Smooth muscle cell (in vitro differentiated cells): ENCODE data around the gene TMPRSS13. TPM values are rescaled to one million over a fixed set of nuclear protein-coding genes. Genes with fewer than 3 reads are reported as not detected.

Experiments
- DNase-seq: peaks from one replicate; lab custom pipeline; 2025; ENCODE audit not compliant: unreplicated experiment; lab: John Stamatoyannopoulos, UW
- H2AFZ ChIP-seq: fragments of 200-600 bp; sonication (generic); 2 replicates; pipeline ENCODE4 v1.6.0; 2016; ENCODE audit warnings: antibody characterized with exemption, low read depth, mild to moderate bottlenecking
- H3F3A ChIP-seq: fragments of 200-600 bp; sonication (generic); 2 replicates; pipeline ENCODE4 v1.6.0; 2017; ENCODE audit warnings: antibody characterized with exemption, low read depth
- H3K27ac ChIP-seq: fragments of 200-600 bp; sonication (generic); 2 replicates; pipeline ENCODE4 v1.5.1; 2016; ENCODE audit warnings: low read depth, mild to moderate bottlenecking
- H3K27me3 ChIP-seq: fragments of 200-600 bp; sonication (generic); 2 replicates; pipeline ENCODE4 v1.6.1; 2016; ENCODE audit warnings: low read depth, mild to moderate bottlenecking
- H3K36me3 ChIP-seq: fragments of 200-600 bp; sonication (generic); 2 replicates; pipeline ENCODE4 v1.5.1; 2016; ENCODE audit warnings: low read depth
- H3K4me1 ChIP-seq: fragments of 200-600 bp; sonication (generic); 2 replicates; pipeline ENCODE4 v1.5.1; 2016; ENCODE audit warnings: low read depth
- H3K4me2 ChIP-seq: fragments of 200-600 bp; sonication (generic); 2 replicates; pipeline ENCODE4 v1.6.0; 2016; ENCODE audit warnings: mild to moderate bottlenecking
- H3K4me3 ChIP-seq: fragments of 200-600 bp; sonication (generic); 2 replicates; pipeline ENCODE4 v1.5.1; 2016; ENCODE audit warnings: mild to moderate bottlenecking
- H3K79me2 ChIP-seq: fragments of 200-600 bp; sonication (generic); 2 replicates; pipeline ENCODE4 v1.6.0; 2016; ENCODE audit warnings: low read depth, mild to moderate bottlenecking
- H3K9ac ChIP-seq: fragments of 200-600 bp; sonication (generic); 2 replicates; pipeline ENCODE4 v1.6.0; 2016; ENCODE audit warnings: low read depth
- H3K9me3 ChIP-seq: fragments of 200-600 bp; sonication (generic); replicated peaks from 2 replicates; pipeline ENCODE4 v1.5.1; 2016; ENCODE audit warnings: low read depth
- H4K20me1 ChIP-seq: fragments of 200-600 bp; sonication (generic); 2 replicates; pipeline ENCODE4 v1.6.0; 2016; ENCODE audit warnings: low read depth
- CTCF ChIP-seq: fragments of 200-600 bp; sonication (generic); IDR thresholded peaks from 2 replicates; pipeline ENCODE4 v1.5.1; 2017; ENCODE audit warnings: borderline replicate concordance, mild to moderate bottlenecking, antibody characterized with exemption; ENCODE audit not compliant: insufficient read depth, poor library complexity, severe bottlenecking
- WGBS: methylation state at CpG from one replicate; pipeline ENCODE4 v1.1.7; 2016; ENCODE audit warnings: low lambda C conversion rate; 5-methylcytosine and 5-hydroxymethylcytosine counted together
- polyA plus RNA-seq: library from polyadenylated mRNA; unstranded; fragments of >200 nt; fragmentation: Nextera tagmentation; extraction: Ambion mirVana; gene quantifications from 2 replicates; pipeline ENCODE4 v1.2.1, GENCODE V29; 2016
- total RNA-seq: library from RNA; depleted of rRNA; stranded (reverse); fragments of >200 nt; gene quantifications from 2 replicates; pipeline ENCODE4 v1.2.3, GENCODE V29; 2014

Gene TMPRSS13
- total and polyA plus RNA-seq, 2 experiments from 2014 or later: 0.73 to 1.3 TPM

GRCh38 chr11:117977029-117977428, 47.8 kb upstream of the TMPRSS13 start:
- no peaks in the 10 kb centered on the region for H3K27me3 ChIP-seq
- TF ChIP-seq CTCF: no peak
- H4K20me1 ChIP-seq: no peaks in the 10 kb centered on the region
- 96% methylated on average over 5 of the region's 5 CpGs for WGBS
- H3K4me1 ChIP-seq: no peaks in the 10 kb centered on the region
- H3K9me3 ChIP-seq: no peaks in the 10 kb centered on the region
- no peaks in the 10 kb centered on the region for H3K79me2 ChIP-seq
- no peaks in the 10 kb centered on the region for H3K36me3 ChIP-seq
- no peak overlapping the region for H3K4me3 ChIP-seq
- H3F3A ChIP-seq: no peaks in the 10 kb centered on the region
- no peak for DNase-seq
- no peak overlapping the region for H3K27ac ChIP-seq
- H2AFZ ChIP-seq: no peak overlapping the region
- no peak overlapping the region for H3K4me2 ChIP-seq
- no peak overlapping the region for H3K9ac ChIP-seq

- no peaks in the 10 kb centered on the region for H3K79me2 ChIP-seq
- H3K27me3 ChIP-seq: no peaks in the 10 kb centered on the region
- H3F3A ChIP-seq: no peaks in the 10 kb centered on the region
- 91% methylated on average over 4 of the region's 4 CpGs for WGBS
- H2AFZ ChIP-seq: no peak overlapping the region
- H3K9me3 ChIP-seq: no peaks in the 10 kb centered on the region
- no peak overlapping the region for H3K4me2 ChIP-seq
- H3K27ac ChIP-seq: no peak overlapping the region
- no peaks in the 10 kb centered on the region for H3K4me1 ChIP-seq
- no peaks in the 10 kb centered on the region for H3K36me3 ChIP-seq
- TF ChIP-seq CTCF: no peak
- DNase-seq: no peak
- H3K4me3 ChIP-seq: no peak overlapping the region
- no peak overlapping the region for H3K9ac ChIP-seq
- no peaks in the 10 kb centered on the region for H4K20me1 ChIP-seq
Measured at GRCh38 chr11:117976445-117976844, 47.2 kb upstream of the TMPRSS13 start.

- no peaks in the 10 kb centered on the region for H3K79me2 ChIP-seq
- WGBS: 89% methylated on average over 4 of the region's 4 CpGs
- no peak overlapping the region for H2AFZ ChIP-seq
- H3F3A ChIP-seq: no peaks in the 10 kb centered on the region
- H4K20me1 ChIP-seq: no peaks in the 10 kb centered on the region
- no peak for TF ChIP-seq CTCF
- no peaks in the 10 kb centered on the region for H3K36me3 ChIP-seq
- no peak overlapping the region for H3K4me2 ChIP-seq
- no peak overlapping the region for H3K4me3 ChIP-seq
- no peaks in the 10 kb centered on the region for H3K27me3 ChIP-seq
- no peak overlapping the region for H3K27ac ChIP-seq
- no peak for DNase-seq
- H3K9me3 ChIP-seq: no peaks in the 10 kb centered on the region
- no peak overlapping the region for H3K9ac ChIP-seq
- no peaks in the 10 kb centered on the region for H3K4me1 ChIP-seq
Measured at GRCh38 chr11:117973503-117973860, 44.3 kb upstream of the TMPRSS13 start.

GRCh38 chr11:117972629-117973502, 43.7 kb upstream of the TMPRSS13 start:
- WGBS: 83% methylated on average over 9 of the region's 9 CpGs
- Histone ChIP-seq H3K9me3 (no peaks in the 10 kb centered on the region), H4K20me1 (no peaks in the 10 kb centered on the region), H3K4me1 (no peaks in the 10 kb centered on the region), H3K4me3 (no peak overlapping the region), H3F3A (no peaks in the 10 kb centered on the region), H3K79me2 (no peaks in the 10 kb centered on the region), H2AFZ (no peak overlapping the region), H3K27ac (no peak overlapping the region), H3K27me3 (no peaks in the 10 kb centered on the region), H3K36me3 (no peaks in the 10 kb centered on the region), H3K9ac (no peak overlapping the region), H3K4me2 (no peak overlapping the region)
- TF ChIP-seq CTCF: no peak
- DNase-seq: no peak
